K562 (cell line): ENCODE data around the gene STX3. TPM values are rescaled to one million over a fixed set of nuclear protein-coding genes. Genes with fewer than 3 reads are reported as not detected.

Source experiments
- ASH1L ChIP-seq: fragments of 450-650 bp; IDR thresholded peaks from 2 replicates; pipeline ENCODE4 v1.6.1; 2018; ENCODE audit warnings: borderline replicate concordance, mild to moderate bottlenecking, low read depth; ENCODE audit not compliant: partially characterized antibody
- FOXK2 ChIP-seq, 2 experiments: fragments of 450-650 bp; IDR thresholded peaks in 1 of 2; conservative IDR thresholded peaks in 1 of 2; 2 replicates each; pipeline ENCODE4 v1.6.1; 2016; ENCODE audit warnings: low read depth in 2 of 2, mild to moderate bottlenecking in 1 of 2
- HLTF ChIP-seq: fragments of 450-650 bp; IDR thresholded peaks from 2 replicates; pipeline ENCODE4 v1.6.1; 2016
- MBD2 ChIP-seq: sonication (generic); IDR thresholded peaks from 2 replicates; pipeline ENCODE4 v1.6.1; 2016; ENCODE audit warnings: low read depth, borderline replicate concordance
- NONO ChIP-seq, 2 experiments: fragments of 200-400 bp in 1 of 2; fragments of 450-650 bp in 1 of 2; formaldehyde crosslinking in 1 of 2; IDR thresholded peaks; 2 replicates each; pipeline ENCODE4 v1.6.1; 2017; ENCODE audit warnings: low read depth in 2 of 2, mild to moderate bottlenecking in 2 of 2, moderate library complexity in 2 of 2, low read length in 1 of 2
- NR1H2 ChIP-seq: sonication (generic); formaldehyde crosslinking; IDR thresholded peaks from 2 replicates; pipeline ENCODE4 v1.4.0; 2020; ENCODE audit warnings: mild to moderate bottlenecking, missing genetic modification reagents
- NR4A1 ChIP-seq, 2 experiments: fragments of 250-450 bp in 1 of 2; fragments of 450-650 bp in 1 of 2; sonication (Bioruptor Pico) in 1 of 2; IDR thresholded peaks; 2 replicates each; pipeline versions ENCODE4 v1.4.0 to v1.6.1; 2016 to 2020; ENCODE audit warnings: mild to moderate bottlenecking in 2 of 2, missing compliant biosample characterization in 1 of 2, missing genetic modification characterization in 1 of 2, moderate library complexity in 1 of 2
- OTX1 ChIP-seq: fragments of 450-650 bp; formaldehyde crosslinking; IDR thresholded peaks from 2 replicates; pipeline ENCODE4 v1.4.0; 2022; ENCODE audit warnings: mild to moderate bottlenecking
- PHB2 ChIP-seq: fragments of 450-650 bp; IDR thresholded peaks from 2 replicates; pipeline ENCODE4 v1.6.1; 2017; ENCODE audit warnings: low read depth
- PHTF2 ChIP-seq: fragments of 250-450 bp; sonication (Bioruptor Pico); IDR thresholded peaks from 2 replicates; pipeline ENCODE4 v1.5.0; 2021; ENCODE audit warnings: mild to moderate bottlenecking
- POLR3A ChIP-seq: IDR thresholded peaks from 2 replicates; pipeline ENCODE4 v1.6.1; 2011; ENCODE audit warnings: borderline replicate concordance, mild to moderate bottlenecking, moderate library complexity; ENCODE audit not compliant: insufficient read length, insufficient read depth; ENCODE audit errors: extremely low read depth
- PTBP1 ChIP-seq: fragments of 200-400 bp; formaldehyde crosslinking; IDR thresholded peaks from 2 replicates; pipeline ENCODE4 v1.6.1; 2017; ENCODE audit warnings: low read depth, low read length
- PYGO2 ChIP-seq: fragments of 450-650 bp; IDR thresholded peaks from 2 replicates; pipeline ENCODE4 v1.6.1; 2016; ENCODE audit warnings: mild to moderate bottlenecking, missing genetic modification characterization, moderate library complexity, missing compliant biosample characterization
- SNIP1 ChIP-seq: fragments of 450-650 bp; IDR thresholded peaks from 2 replicates; pipeline ENCODE4 v1.7.1; 2017; ENCODE audit warnings: low read depth, mild to moderate bottlenecking
- SP2 ChIP-seq: IDR thresholded peaks from 2 replicates; pipeline ENCODE4 v1.6.1; 2011; ENCODE audit warnings: mild to moderate bottlenecking, low read depth, low read length, moderate library complexity; ENCODE audit not compliant: poor library complexity, severe bottlenecking; ENCODE audit errors: extremely low read depth
- ZC3H11A ChIP-seq: IDR thresholded peaks from 2 replicates; pipeline ENCODE4 v1.6.1; 2012; ENCODE audit warnings: low read depth, low read length, improper control_type of control experiment
- ZNF134 ChIP-seq: fragments of 250-450 bp; sonication (Bioruptor Pico); conservative IDR thresholded peaks from 2 replicates; pipeline ENCODE4 v1.4.0; 2020
- ZNF77 ChIP-seq: fragments of 250-450 bp; sonication (Bioruptor Pico); IDR thresholded peaks from 2 replicates; pipeline ENCODE4 v1.5.0; 2020
- polyA plus RNA-seq, 8 experiments: library from polyadenylated mRNA; depleted of rRNA in 4 of 8; stranded (reverse) in 5 of 8; unstranded in 3 of 8; fragments of >200 nt; fragmentation: Nextera tagmentation in 2 of 8; fragmentation: Illumina TruSeq in 1 of 8; extraction: Ambion mirVana in 2 of 8; extraction: Trizol in 1 of 8; gene quantifications; 2 replicates each; pipeline versions ENCODE4 v1.2.1 to v1.2.3, GENCODE V29; 2011 to 2014; ENCODE audit warnings: inconsistent platforms in 1 of 8, missing spikeins in 1 of 8
- total RNA-seq, 7 experiments: library from RNA; depleted of rRNA in 6 of 7; stranded (reverse); fragments of >200 nt in 6 of 7; fragmentation: Illumina TruSeq in 2 of 7; extraction: Trizol in 2 of 7; gene quantifications; 2 replicates each; pipeline versions ENCODE4 v1.2.1 to v1.2.3, GENCODE V29; 2011 to 2021; ENCODE audit warnings: low replicate concordance in 1 of 7
- TF ChIP-seq, protein P1 (sequence below): fragments of 250-450 bp; sonication (Bioruptor Pico); IDR thresholded peaks from 2 replicates; pipeline ENCODE4 v1.4.0; 2020; ENCODE audit warnings: mild to moderate bottlenecking, moderate library complexity
- TF ChIP-seq, protein P2 (sequence below): fragments of 450-650 bp; IDR thresholded peaks from 2 replicates; pipeline ENCODE4 v1.6.1; 2016
- TF ChIP-seq, protein P3 (sequence below): fragments of 450-650 bp; IDR thresholded peaks from 2 replicates; pipeline ENCODE4 v1.6.1; 2016; ENCODE audit warnings: mild to moderate bottlenecking
- TF ChIP-seq, protein P4 (sequence below): IDR thresholded peaks from 2 replicates; pipeline ENCODE4 v1.6.1; 2011; ENCODE audit not compliant: insufficient read length; ENCODE audit errors: extremely low read depth

Gene STX3
- total and polyA plus RNA-seq, 9 of the 15 experiments (the other 6 are each of a cell fraction or from before 2014, with no cell fraction given) = 12.0 to 91.6 (median 48.7) TPM

DNA sequence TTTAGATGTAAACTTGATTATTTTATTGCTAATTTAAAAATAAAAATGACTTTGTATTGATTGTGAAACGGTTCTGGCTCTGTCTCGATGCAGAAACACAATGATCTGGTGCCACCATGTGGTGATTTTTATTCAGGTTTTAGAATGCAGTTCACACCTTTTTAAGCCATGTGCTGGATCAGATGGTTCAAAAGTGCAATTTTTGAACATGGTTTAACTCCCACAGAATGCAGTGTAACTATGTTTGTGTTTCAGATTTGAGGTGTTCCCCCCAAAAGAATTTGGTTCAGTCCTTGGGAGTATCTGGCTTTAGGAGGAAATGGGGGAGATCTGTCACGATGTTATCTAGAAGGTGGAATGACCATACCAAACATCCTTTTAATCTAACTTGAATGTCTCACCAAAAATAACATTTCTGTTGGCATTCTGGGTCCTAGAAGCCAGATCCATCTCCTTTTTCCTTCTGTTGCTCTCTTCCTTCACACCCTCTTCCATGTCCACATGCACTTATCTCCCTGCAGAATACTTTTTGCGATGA lies 47.5 kb downstream of the STX3 start (continued):
- TF ChIP-seq, protein P1, sequence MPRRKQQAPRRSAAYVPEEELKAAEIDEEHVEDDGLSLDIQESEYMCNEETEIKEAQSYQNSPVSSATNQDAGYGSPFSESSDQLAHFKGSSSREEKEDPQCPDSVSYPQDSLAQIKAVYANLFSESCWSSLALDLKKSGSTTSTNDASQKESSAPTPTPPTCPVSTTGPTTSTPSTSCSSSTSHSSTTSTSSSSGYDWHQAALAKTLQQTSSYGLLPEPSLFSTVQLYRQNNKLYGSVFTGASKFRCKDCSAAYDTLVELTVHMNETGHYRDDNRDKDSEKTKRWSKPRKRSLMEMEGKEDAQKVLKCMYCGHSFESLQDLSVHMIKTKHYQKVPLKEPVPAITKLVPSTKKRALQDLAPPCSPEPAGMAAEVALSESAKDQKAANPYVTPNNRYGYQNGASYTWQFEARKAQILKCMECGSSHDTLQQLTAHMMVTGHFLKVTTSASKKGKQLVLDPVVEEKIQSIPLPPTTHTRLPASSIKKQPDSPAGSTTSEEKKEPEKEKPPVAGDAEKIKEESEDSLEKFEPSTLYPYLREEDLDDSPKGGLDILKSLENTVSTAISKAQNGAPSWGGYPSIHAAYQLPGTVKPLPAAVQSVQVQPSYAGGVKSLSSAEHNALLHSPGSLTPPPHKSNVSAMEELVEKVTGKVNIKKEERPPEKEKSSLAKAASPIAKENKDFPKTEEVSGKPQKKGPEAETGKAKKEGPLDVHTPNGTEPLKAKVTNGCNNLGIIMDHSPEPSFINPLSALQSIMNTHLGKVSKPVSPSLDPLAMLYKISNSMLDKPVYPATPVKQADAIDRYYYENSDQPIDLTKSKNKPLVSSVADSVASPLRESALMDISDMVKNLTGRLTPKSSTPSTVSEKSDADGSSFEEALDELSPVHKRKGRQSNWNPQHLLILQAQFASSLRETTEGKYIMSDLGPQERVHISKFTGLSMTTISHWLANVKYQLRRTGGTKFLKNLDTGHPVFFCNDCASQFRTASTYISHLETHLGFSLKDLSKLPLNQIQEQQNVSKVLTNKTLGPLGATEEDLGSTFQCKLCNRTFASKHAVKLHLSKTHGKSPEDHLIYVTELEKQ = no peak
- TF ChIP-seq POLR3A (no peak), PYGO2 (tag) (no peak), ZNF77 (CRISPR knock-in tag) (no peak), PHB2 (no peak), ASH1L (peak; percentile 43), OTX1 (CRISPR knock-in tag) (no peak), SNIP1 (no peak), ZC3H11A (no peak), NR1H2 (CRISPR knock-in tag) (no peak), HLTF (no peak), PTBP1 (no peak), FOXK2 (conservative IDR thresholded peaks at IDR 0.05 in 1 of 2, IDR thresholded peaks at IDR 0.05 in 1 of 2; ENCODE audit: low read depth in 2 of 2) (no peak), ZNF134 (CRISPR knock-in tag) (no peak), NR4A1 (CRISPR knock-in tag; IDR thresholded peaks at IDR 0.05) (no peak), NR4A1 (tag; IDR thresholded peaks at IDR 0.05) (no peak), NONO (IDR thresholded peaks at IDR 0.05; ENCODE audit: low read depth in 2 of 2, low read length in 1 of 2) (no peak), MBD2 (no peak), PHTF2 (no peak), SP2 (no peak)
- TF ChIP-seq, protein P2, sequence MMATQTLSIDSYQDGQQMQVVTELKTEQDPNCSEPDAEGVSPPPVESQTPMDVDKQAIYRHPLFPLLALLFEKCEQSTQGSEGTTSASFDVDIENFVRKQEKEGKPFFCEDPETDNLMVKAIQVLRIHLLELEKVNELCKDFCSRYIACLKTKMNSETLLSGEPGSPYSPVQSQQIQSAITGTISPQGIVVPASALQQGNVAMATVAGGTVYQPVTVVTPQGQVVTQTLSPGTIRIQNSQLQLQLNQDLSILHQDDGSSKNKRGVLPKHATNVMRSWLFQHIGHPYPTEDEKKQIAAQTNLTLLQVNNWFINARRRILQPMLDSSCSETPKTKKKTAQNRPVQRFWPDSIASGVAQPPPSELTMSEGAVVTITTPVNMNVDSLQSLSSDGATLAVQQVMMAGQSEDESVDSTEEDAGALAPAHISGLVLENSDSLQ = no peak
- TF ChIP-seq, protein P3, sequence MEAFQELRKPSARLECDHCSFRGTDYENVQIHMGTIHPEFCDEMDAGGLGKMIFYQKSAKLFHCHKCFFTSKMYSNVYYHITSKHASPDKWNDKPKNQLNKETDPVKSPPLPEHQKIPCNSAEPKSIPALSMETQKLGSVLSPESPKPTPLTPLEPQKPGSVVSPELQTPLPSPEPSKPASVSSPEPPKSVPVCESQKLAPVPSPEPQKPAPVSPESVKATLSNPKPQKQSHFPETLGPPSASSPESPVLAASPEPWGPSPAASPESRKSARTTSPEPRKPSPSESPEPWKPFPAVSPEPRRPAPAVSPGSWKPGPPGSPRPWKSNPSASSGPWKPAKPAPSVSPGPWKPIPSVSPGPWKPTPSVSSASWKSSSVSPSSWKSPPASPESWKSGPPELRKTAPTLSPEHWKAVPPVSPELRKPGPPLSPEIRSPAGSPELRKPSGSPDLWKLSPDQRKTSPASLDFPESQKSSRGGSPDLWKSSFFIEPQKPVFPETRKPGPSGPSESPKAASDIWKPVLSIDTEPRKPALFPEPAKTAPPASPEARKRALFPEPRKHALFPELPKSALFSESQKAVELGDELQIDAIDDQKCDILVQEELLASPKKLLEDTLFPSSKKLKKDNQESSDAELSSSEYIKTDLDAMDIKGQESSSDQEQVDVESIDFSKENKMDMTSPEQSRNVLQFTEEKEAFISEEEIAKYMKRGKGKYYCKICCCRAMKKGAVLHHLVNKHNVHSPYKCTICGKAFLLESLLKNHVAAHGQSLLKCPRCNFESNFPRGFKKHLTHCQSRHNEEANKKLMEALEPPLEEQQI = no peak
- TF ChIP-seq, protein P4, sequence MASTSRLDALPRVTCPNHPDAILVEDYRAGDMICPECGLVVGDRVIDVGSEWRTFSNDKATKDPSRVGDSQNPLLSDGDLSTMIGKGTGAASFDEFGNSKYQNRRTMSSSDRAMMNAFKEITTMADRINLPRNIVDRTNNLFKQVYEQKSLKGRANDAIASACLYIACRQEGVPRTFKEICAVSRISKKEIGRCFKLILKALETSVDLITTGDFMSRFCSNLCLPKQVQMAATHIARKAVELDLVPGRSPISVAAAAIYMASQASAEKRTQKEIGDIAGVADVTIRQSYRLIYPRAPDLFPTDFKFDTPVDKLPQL = no peak
